ENCODE measurements around the gene UPF1. TPM values are rescaled to one million over a fixed set of nuclear protein-coding genes. Genes with fewer than 3 reads are reported as not detected.
A peak's percentile ranks its signal among the peaks of the same experiment; 100 is the strongest.
"Not testable (repeated sequence)": the region's sequence is repeated elsewhere in the genome, so short reads cannot be mapped to it uniquely, and the experiment has no call there.

The UPF1 gene
- total RNA-seq, 2 donors from 2014 or later: 64.9 to 90.1 TPM

GRCh38 chr19:18906605-18907519, 75.1 kb downstream of the UPF1 start:
- Mint-ChIP-seq H3K4me3 (no peak overlapping the region), H3K9me3 (no peaks in the 10 kb centered on the region), H3K36me3 (ENCODE audit: low read depth) (peaks cover 60% of the 10 kb centered on the region), H3K27ac (no peak overlapping the region), H3K4me1 (no peaks in the 10 kb centered on the region), H3K27me3 (no peaks in the 10 kb centered on the region)
- ATAC-seq (replicated peaks): no peak

GRCh38 chr19:18908917-18909619, 77.3 kb downstream of the UPF1 start:
- Mint-ChIP-seq H3K9me3 (no peaks in the 10 kb centered on the region), H3K27ac (no peak overlapping the region), H3K4me3 (no peak overlapping the region), H3K27me3 (no peaks in the 10 kb centered on the region), H3K4me1 (peaks cover 6% of the 10 kb centered on the region), H3K36me3 (ENCODE audit: low read depth) (peaks cover 74% of the 10 kb centered on the region)
- ATAC-seq (replicated peaks): no peak

GRCh38 chr19:18910010-18910409, 78.3 kb downstream of the UPF1 start:
- Mint-ChIP-seq H3K4me1 (peaks cover 6% of the 10 kb centered on the region), H3K9me3 (no peaks in the 10 kb centered on the region), H3K36me3 (ENCODE audit: low read depth) (peaks cover 78% of the 10 kb centered on the region), H3K27ac (no peak overlapping the region), H3K27me3 (no peaks in the 10 kb centered on the region), H3K4me3 (no peak overlapping the region)
- no peak for ATAC-seq (replicated peaks)

GRCh38 chr19:18910801-18911436, 79.2 kb downstream of the UPF1 start:
- Mint-ChIP-seq H3K9me3 (no peaks in the 10 kb centered on the region), H3K27me3 (no peaks in the 10 kb centered on the region), H3K27ac (no peak overlapping the region), H3K4me3 (no peak overlapping the region), H3K4me1 (peaks cover 6% of the 10 kb centered on the region), H3K36me3 (ENCODE audit: low read depth) (peaks cover 79% of the 10 kb centered on the region)
- no peak for ATAC-seq (replicated peaks)

- Mint-ChIP-seq H3K4me3 (no peak overlapping the region), H3K9me3 (no peaks in the 10 kb centered on the region), H3K36me3 (ENCODE audit: low read depth) (peaks cover 89% of the 10 kb centered on the region), H3K27ac (no peak overlapping the region), H3K27me3 (no peaks in the 10 kb centered on the region), H3K4me1 (peaks cover 6% of the 10 kb centered on the region)
- no peak for ATAC-seq (replicated peaks)
Observed at GRCh38 chr19:18912933-18913332, 81.2 kb downstream of the UPF1 start.

GRCh38 chr19:18913466-18913865, 81.7 kb downstream of the UPF1 start:
- Mint-ChIP-seq H3K36me3 (ENCODE audit: low read depth) (peaks cover 89% of the 10 kb centered on the region), H3K27ac (no peak overlapping the region), H3K9me3 (no peaks in the 10 kb centered on the region), H3K27me3 (no peaks in the 10 kb centered on the region), H3K4me3 (no peak overlapping the region), H3K4me1 (peaks cover 6% of the 10 kb centered on the region)
- ATAC-seq (replicated peaks): no peak

- H3K4me1 Mint-ChIP-seq: peaks cover 6% of the 10 kb centered on the region
- H3K4me3 Mint-ChIP-seq: no peak overlapping the region
- H3K27ac Mint-ChIP-seq: no peak overlapping the region
- H3K36me3 Mint-ChIP-seq (ENCODE audit: low read depth): peaks cover 87% of the 10 kb centered on the region
- ATAC-seq (replicated peaks): no peak
- H3K9me3 Mint-ChIP-seq: no peaks in the 10 kb centered on the region
- no peaks in the 10 kb centered on the region for H3K27me3 Mint-ChIP-seq
Observed at GRCh38 chr19:18915639-18916038, 83.9 kb downstream of the UPF1 start.

- Mint-ChIP-seq H3K36me3 (ENCODE audit: low read depth) (peaks cover 87% of the 10 kb centered on the region), H3K4me3 (peak overlapping the region; percentile 90), H3K27ac (peak overlapping the region; percentile 54)
- not testable (repeated sequence) for ATAC-seq (replicated peaks); H3K27me3 Mint-ChIP-seq; H3K4me1 Mint-ChIP-seq; H3K9me3 Mint-ChIP-seq
Observed at GRCh38 chr19:18917593-18917992, 85.8 kb downstream of the UPF1 start.

Other genes starting within 250 kb of the UPF1 start
- 10 to 100 TPM; 36.3 to 46.6 TPM for gene REX1BD, start 243.2 kb upstream of the UPF1 start, total RNA-seq
- gene CRLF1, start 225.2 kb upstream of the UPF1 start, total RNA-seq: not detected
- gene TMEM59L, start 219.1 kb upstream of the UPF1 start, total RNA-seq: under 1 TPM in 1 of 2 donors, not detected in 1; 0.48 TPM
- gene KLHL26, start 194.9 kb upstream of the UPF1 start, total RNA-seq: 10 to 100 TPM; 10.6 to 11.4 TPM
- 10 to 100 TPM in 1 of 2 donors, 1 to 10 TPM in 1; 7.8 to 13.6 TPM for gene CRTC1, start 148.3 kb upstream of the UPF1 start, total RNA-seq
- gene COMP, start 40.7 kb upstream of the UPF1 start, total RNA-seq: not detected
- not detected for gene CERS1, start 64.2 kb downstream of the UPF1 start, total RNA-seq
- 100 to 1,000 TPM; 166 to 171 TPM for gene COPE, start 87.4 kb downstream of the UPF1 start, total RNA-seq
- 10 to 100 TPM; 33.7 to 54.4 TPM for gene DDX49, start 87.8 kb downstream of the UPF1 start, total RNA-seq
- gene HOMER3, start 109.3 kb downstream of the UPF1 start, total RNA-seq: 1 to 10 TPM in 1 of 2 donors, under 1 TPM in 1; 0.63 to 1.7 TPM
- 100 to 1,000 TPM; 120 to 128 TPM for gene SUGP2, start 201.6 kb downstream of the UPF1 start, total RNA-seq
- gene ARMC6, start 201.6 kb downstream of the UPF1 start, total RNA-seq: 10 to 100 TPM; 19.6 to 44.4 TPM
- gene SLC25A42, start 232.0 kb downstream of the UPF1 start, total RNA-seq: 10 to 100 TPM; 14.1 to 18.5 TPM